ENCODE data around the gene RSPH6A.

Gene RSPH6A

DNA sequence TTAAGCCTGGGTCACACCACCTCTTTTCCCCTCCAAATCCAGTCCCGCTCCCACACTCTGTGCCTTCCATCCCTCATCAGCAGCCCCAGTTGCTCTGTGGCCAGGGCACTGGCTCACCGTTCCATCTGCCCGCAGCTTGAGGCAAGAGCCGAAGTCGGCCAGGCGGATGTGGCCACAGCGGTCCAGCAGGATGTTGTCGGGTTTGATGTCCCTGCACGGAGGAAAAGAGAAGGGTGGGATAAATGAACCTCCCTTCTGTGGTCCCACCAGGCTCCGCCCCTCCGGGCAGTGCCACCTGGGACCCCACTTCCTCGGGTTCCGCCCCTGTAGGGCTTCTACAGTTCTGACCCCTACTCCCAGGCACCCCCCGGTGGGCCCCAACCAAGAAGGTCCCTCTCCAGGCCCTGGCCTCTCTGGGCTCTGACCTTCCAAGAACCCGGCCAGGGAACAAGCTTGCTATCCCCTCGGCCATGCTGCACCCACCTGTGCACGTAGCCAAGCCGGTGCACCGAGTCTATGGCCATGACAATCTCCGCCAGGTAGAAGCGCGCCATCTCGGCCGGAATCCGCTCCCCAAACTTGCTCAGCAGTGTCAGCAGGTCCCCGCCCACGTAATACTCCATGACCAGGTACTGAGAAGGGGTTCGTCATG is 37.0 kb downstream of the RSPH6A start (continued):
- TF ChIP-seq, protein P1, sequence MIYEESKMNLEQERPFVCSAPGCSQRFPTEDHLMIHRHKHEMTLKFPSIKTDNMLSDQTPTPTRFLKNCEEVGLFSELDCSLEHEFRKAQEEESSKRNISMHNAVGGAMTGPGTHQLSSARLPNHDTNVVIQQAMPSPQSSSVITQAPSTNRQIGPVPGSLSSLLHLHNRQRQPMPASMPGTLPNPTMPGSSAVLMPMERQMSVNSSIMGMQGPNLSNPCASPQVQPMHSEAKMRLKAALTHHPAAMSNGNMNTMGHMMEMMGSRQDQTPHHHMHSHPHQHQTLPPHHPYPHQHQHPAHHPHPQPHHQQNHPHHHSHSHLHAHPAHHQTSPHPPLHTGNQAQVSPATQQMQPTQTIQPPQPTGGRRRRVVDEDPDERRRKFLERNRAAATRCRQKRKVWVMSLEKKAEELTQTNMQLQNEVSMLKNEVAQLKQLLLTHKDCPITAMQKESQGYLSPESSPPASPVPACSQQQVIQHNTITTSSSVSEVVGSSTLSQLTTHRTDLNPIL (CRISPR knock-in tag; IDR thresholded peaks at IDR 0.05; ENCODE audit: low read depth) = no peak
- TF ChIP-seq, protein P2, sequence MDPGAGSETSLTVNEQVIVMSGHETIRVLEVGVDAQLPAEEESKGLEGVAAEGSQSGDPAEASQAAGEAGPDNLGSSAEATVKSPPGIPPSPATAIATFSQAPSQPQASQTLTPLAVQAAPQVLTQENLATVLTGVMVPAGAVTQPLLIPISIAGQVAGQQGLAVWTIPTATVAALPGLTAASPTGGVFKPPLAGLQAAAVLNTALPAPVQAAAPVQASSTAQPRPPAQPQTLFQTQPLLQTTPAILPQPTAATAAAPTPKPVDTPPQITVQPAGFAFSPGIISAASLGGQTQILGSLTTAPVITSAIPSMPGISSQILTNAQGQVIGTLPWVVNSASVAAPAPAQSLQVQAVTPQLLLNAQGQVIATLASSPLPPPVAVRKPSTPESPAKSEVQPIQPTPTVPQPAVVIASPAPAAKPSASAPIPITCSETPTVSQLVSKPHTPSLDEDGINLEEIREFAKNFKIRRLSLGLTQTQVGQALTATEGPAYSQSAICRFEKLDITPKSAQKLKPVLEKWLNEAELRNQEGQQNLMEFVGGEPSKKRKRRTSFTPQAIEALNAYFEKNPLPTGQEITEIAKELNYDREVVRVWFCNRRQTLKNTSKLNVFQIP (CRISPR knock-in tag; IDR thresholded peaks at IDR 0.05; ENCODE audit: borderline replicate concordance, low read depth) = no peak
- TF ChIP-seq CSRNP3 (CRISPR knock-in tag; IDR thresholded peaks at IDR 0.05) = no peak
- TF ChIP-seq TOX (CRISPR knock-in tag; IDR thresholded peaks at IDR 0.05; ENCODE audit: borderline replicate concordance) = no peak
- no peak for TF ChIP-seq ESRRG (CRISPR knock-in tag; IDR thresholded peaks at IDR 0.05)
- no peak for TF ChIP-seq ISL1 (CRISPR knock-in tag; IDR thresholded peaks at IDR 0.05)
- TF ChIP-seq ZC3H10 (CRISPR knock-in tag; IDR thresholded peaks at IDR 0.05) = no peak
- TF ChIP-seq ZFP3 (CRISPR knock-in tag; IDR thresholded peaks at IDR 0.05) = no peak
- TF ChIP-seq OSR1 (CRISPR knock-in tag; IDR thresholded peaks at IDR 0.05) = no peak
- TF ChIP-seq ARNTL (CRISPR knock-in tag; IDR thresholded peaks at IDR 0.05; ENCODE audit: borderline replicate concordance, low read depth) = no peak
- no peak for TF ChIP-seq ZNF565 (CRISPR knock-in tag; conservative IDR thresholded peaks at IDR 0.05; ENCODE audit: low read depth)
- no peak for TF ChIP-seq PPARA (CRISPR knock-in tag; IDR thresholded peaks at IDR 0.05; ENCODE audit: borderline replicate concordance)

DNA sequence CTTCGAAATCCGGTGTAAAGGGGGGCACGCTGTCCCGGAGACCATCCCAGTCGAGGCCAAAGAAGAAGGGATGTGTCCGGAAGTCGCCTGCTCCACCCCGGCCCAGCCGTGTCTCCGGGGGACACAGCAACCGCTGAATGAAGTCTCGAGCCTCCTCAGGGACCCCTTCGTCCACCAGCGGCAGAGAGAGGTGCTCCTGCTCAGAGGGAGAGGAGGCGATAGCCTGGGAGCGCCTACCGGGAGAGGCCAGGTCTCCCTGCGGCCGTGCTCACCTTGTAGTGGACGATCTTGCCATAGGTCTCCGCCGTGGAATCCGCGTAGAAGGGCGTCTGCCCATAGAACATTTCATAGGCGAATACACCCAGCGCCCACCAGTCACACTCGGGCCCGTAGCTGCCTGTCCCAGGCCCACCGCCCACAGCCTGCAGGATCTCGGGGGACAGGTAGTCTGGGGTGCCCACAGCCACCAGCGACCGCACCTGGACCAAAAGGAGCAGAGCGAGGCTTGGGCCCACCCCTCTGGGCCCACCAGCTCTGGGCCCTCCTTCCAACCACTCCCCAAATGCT is 37.6 kb downstream of the RSPH6A start:
- TF ChIP-seq ESRRG (CRISPR knock-in tag; IDR thresholded peaks at IDR 0.05) (no peak), ZNF70 (CRISPR knock-in tag; IDR thresholded peaks at IDR 0.05) (no peak), ZFP3 (CRISPR knock-in tag; IDR thresholded peaks at IDR 0.05) (no peak), RARB (CRISPR knock-in tag; IDR thresholded peaks at IDR 0.05) (no peak), TOX (CRISPR knock-in tag; IDR thresholded peaks at IDR 0.05; ENCODE audit: borderline replicate concordance) (no peak), ARNTL (CRISPR knock-in tag; IDR thresholded peaks at IDR 0.05; ENCODE audit: borderline replicate concordance, low read depth) (no peak), ZNF8 (CRISPR knock-in tag; IDR thresholded peaks at IDR 0.05) (no peak), TSHZ2 (CRISPR knock-in tag; IDR thresholded peaks at IDR 0.05) (no peak), TCF4 (CRISPR knock-in tag; IDR thresholded peaks at IDR 0.05; ENCODE audit: borderline replicate concordance) (no peak), ZFP30 (CRISPR knock-in tag; IDR thresholded peaks at IDR 0.05) (no peak), ZC3H10 (CRISPR knock-in tag; IDR thresholded peaks at IDR 0.05) (no peak), GLIS3 (CRISPR knock-in tag; IDR thresholded peaks at IDR 0.05) (no peak), PPARA (CRISPR knock-in tag; IDR thresholded peaks at IDR 0.05; ENCODE audit: borderline replicate concordance) (no peak), ZNF565 (CRISPR knock-in tag; conservative IDR thresholded peaks at IDR 0.05; ENCODE audit: low read depth) (no peak), ISL1 (CRISPR knock-in tag; IDR thresholded peaks at IDR 0.05) (no peak), BACH2 (CRISPR knock-in tag; IDR thresholded peaks at IDR 0.05; ENCODE audit: borderline replicate concordance) (no peak), OSR1 (CRISPR knock-in tag; IDR thresholded peaks at IDR 0.05) (no peak)
- TF ChIP-seq, protein P2 (CRISPR knock-in tag; IDR thresholded peaks at IDR 0.05; ENCODE audit: borderline replicate concordance, low read depth) = no peak
- TF ChIP-seq, protein P1 (CRISPR knock-in tag; IDR thresholded peaks at IDR 0.05; ENCODE audit: low read depth) = no peak
- no peak for ATAC-seq
